Osteocyte (in vitro differentiated cells): ENCODE data around the gene LGI4. TPM values are rescaled to one million over a fixed set of nuclear protein-coding genes. Genes with fewer than 3 reads are reported as not detected.

Experiments used
- DNase-seq: peaks from one replicate; pipeline ENCODE4 v3.0.0; 2021; ENCODE audit warnings: mixed read lengths; ENCODE audit not compliant: unreplicated experiment; ENCODE audit errors: extremely low spot score
- H3K27ac Mint-ChIP-seq: one replicate; pipeline ENCODE4 v1.8.0; 2021; ENCODE audit warnings: mild to moderate bottlenecking, mixed read lengths; ENCODE audit not compliant: unreplicated experiment
- H3K27me3 Mint-ChIP-seq: one replicate; pipeline ENCODE4 v1.8.0; 2021; ENCODE audit warnings: mixed read lengths; ENCODE audit not compliant: unreplicated experiment
- H3K36me3 Mint-ChIP-seq: one replicate; pipeline ENCODE4 v1.8.0; 2021; ENCODE audit warnings: mixed read lengths; ENCODE audit not compliant: unreplicated experiment
- H3K4me1 Mint-ChIP-seq: one replicate; pipeline ENCODE4 v1.8.0; 2021; ENCODE audit warnings: mixed read lengths; ENCODE audit not compliant: unreplicated experiment
- H3K4me3 Mint-ChIP-seq: one replicate; pipeline ENCODE4 v1.8.0; 2021; ENCODE audit warnings: mild to moderate bottlenecking, moderate library complexity, mixed read lengths; ENCODE audit not compliant: unreplicated experiment
- H3K9me3 Mint-ChIP-seq: one replicate; pipeline ENCODE4 v1.8.0; 2021; ENCODE audit warnings: mixed read lengths; ENCODE audit not compliant: unreplicated experiment
- CTCF ChIP-seq: fragments of 200-600 bp; sonication (generic); IDR thresholded peaks from 2 replicates; pipeline ENCODE4 v1.5.0; 2021; ENCODE audit warnings: antibody characterized with exemption, mild to moderate bottlenecking, moderate library complexity
- total RNA-seq: library from RNA; stranded (reverse); gene quantifications from 2 replicates; pipeline ENCODE4 v1.2.1, GENCODE V29; 2021

Gene LGI4
- total RNA-seq, 1 donor from 2014 or later: 0.32 TPM

GRCh38 chr19:35177377-35178274, 42.8 kb upstream of the LGI4 start:
- Mint-ChIP-seq H3K27me3 (peaks cover 2% of the 10 kb centered on the region), H3K36me3 (no peaks in the 10 kb centered on the region), H3K4me3 (no peak overlapping the region)

GRCh38 chr19:35176181-35176570, 41.3 kb upstream of the LGI4 start:
- no peak for TF ChIP-seq CTCF
- Mint-ChIP-seq H3K27me3 (no peaks in the 10 kb centered on the region), H3K36me3 (no peaks in the 10 kb centered on the region), H3K4me3 (no peak overlapping the region), H3K9me3 (no peaks in the 10 kb centered on the region), H3K4me1 (peaks cover 2% of the 10 kb centered on the region), H3K27ac (no peak overlapping the region)
- DNase-seq: no peak

More at GRCh38 chr19:35177377-35178274, 42.8 kb upstream of the LGI4 start:
- Mint-ChIP-seq H3K4me1 (peaks cover 2% of the 10 kb centered on the region), H3K9me3 (no peaks in the 10 kb centered on the region), H3K27ac (no peak overlapping the region)
- DNase-seq: peak; percentile 23
- no peak for TF ChIP-seq CTCF

GRCh38 chr19:35174226-35174625, 39.4 kb upstream of the LGI4 start:
- no peak for DNase-seq
- Mint-ChIP-seq H3K4me3 (no peak overlapping the region), H3K36me3 (no peaks in the 10 kb centered on the region), H3K27me3 (no peaks in the 10 kb centered on the region), H3K4me1 (peaks cover 2% of the 10 kb centered on the region), H3K27ac (no peak overlapping the region), H3K9me3 (no peaks in the 10 kb centered on the region)
- no peak for TF ChIP-seq CTCF

- Mint-ChIP-seq H3K27ac (no peak overlapping the region), H3K4me1 (peaks cover 15% of the 10 kb centered on the region), H3K36me3 (peaks cover under 1% of the 10 kb centered on the region), H3K4me3 (no peak overlapping the region), H3K9me3 (no peaks in the 10 kb centered on the region), H3K27me3 (no peaks in the 10 kb centered on the region)
- DNase-seq: peak; percentile 17
- TF ChIP-seq CTCF: no peak
Observed at GRCh38 chr19:35171730-35172129, 36.9 kb upstream of the LGI4 start.

- no peak overlapping the region for H3K4me3 Mint-ChIP-seq
- no peak overlapping the region for H3K27ac Mint-ChIP-seq
- peak; percentile 65 for DNase-seq
- peaks cover 12% of the 10 kb centered on the region for H3K36me3 Mint-ChIP-seq
- no peaks in the 10 kb centered on the region for H3K27me3 Mint-ChIP-seq
- TF ChIP-seq CTCF: no peak
- no peaks in the 10 kb centered on the region for H3K9me3 Mint-ChIP-seq
- H3K4me1 Mint-ChIP-seq: peaks cover 13% of the 10 kb centered on the region
Observed at GRCh38 chr19:35170359-35171061, 35.7 kb upstream of the LGI4 start.
